K562 (cell line): ENCODE results near the gene ATP2A1.

ENCODE experiments used
- CEBPZ ChIP-seq: fragments of 150-350 bp; IDR thresholded peaks from 2 replicates; pipeline ENCODE4 v1.6.1; 2014; ENCODE audit warnings: low read depth, mild to moderate bottlenecking, low read length, borderline replicate concordance
- CTCF ChIP-seq, 3 experiments: IDR thresholded peaks in 2 of 3; conservative IDR thresholded peaks in 1 of 3; 2 replicates each; pipeline ENCODE4 v1.5.1; 2011 to 2012; ENCODE audit warnings: low read length in 3 of 3, mild to moderate bottlenecking in 3 of 3, control low read depth in 2 of 3, improper control_type of control experiment in 1 of 3, inconsistent platforms in 1 of 3, low read depth in 1 of 3, mixed read lengths in 1 of 3, moderate library complexity in 1 of 3; ENCODE audit not compliant: insufficient read depth in 2 of 3
- EP300 ChIP-seq: IDR thresholded peaks from 2 replicates; pipeline ENCODE4 v1.6.1; 2012; ENCODE audit warnings: low read length, improper control_type of control experiment
- KAT8 ChIP-seq: fragments of 450-650 bp; IDR thresholded peaks from 2 replicates; pipeline ENCODE4 v1.6.1; 2016; ENCODE audit warnings: low read depth, mild to moderate bottlenecking
- MAX ChIP-seq: sonication (generic); formaldehyde crosslinking; IDR thresholded peaks from 2 replicates; pipeline ENCODE4 v1.9.0; 2022; ENCODE audit warnings: mild to moderate bottlenecking, missing genetic modification reagents
- MAZ ChIP-seq, 2 experiments: fragments of 450-650 bp in 1 of 2; sonication (generic) in 1 of 2; formaldehyde crosslinking; IDR thresholded peaks in 1 of 2; conservative IDR thresholded peaks in 1 of 2; 2 replicates each; pipeline versions ENCODE4 v1.4.0 to v1.5.0; 2020; ENCODE audit warnings: mild to moderate bottlenecking in 1 of 2, missing genetic modification reagents in 1 of 2
- NR1H2 ChIP-seq: sonication (generic); formaldehyde crosslinking; IDR thresholded peaks from 2 replicates; pipeline ENCODE4 v1.4.0; 2020; ENCODE audit warnings: mild to moderate bottlenecking, missing genetic modification reagents
- POLR2AphosphoS5 ChIP-seq: IDR thresholded peaks from 2 replicates; pipeline ENCODE4 v1.6.1; 2011; ENCODE audit warnings: mild to moderate bottlenecking, low read depth, low read length, moderate library complexity; ENCODE audit not compliant: control insufficient read depth, insufficient read depth
- RAD51 ChIP-seq: fragments of 450-650 bp; IDR thresholded peaks from 2 replicates; pipeline ENCODE4 v1.7.1; 2016; ENCODE audit warnings: low read depth, mild to moderate bottlenecking, borderline replicate concordance
- ZBTB1 ChIP-seq: sonication (generic); formaldehyde crosslinking; IDR thresholded peaks from 2 replicates; pipeline ENCODE4 v1.8.1; 2023; ENCODE audit warnings: missing genetic modification reagents, low read depth, mild to moderate bottlenecking, borderline replicate concordance
- ZNF384 ChIP-seq: IDR thresholded peaks from 2 replicates; pipeline ENCODE4 v1.6.1; 2012; ENCODE audit warnings: low read depth, low read length, improper control_type of control experiment
- ZNF589 ChIP-seq: fragments of 200-800 bp; sonication (Bioruptor generic); IDR thresholded peaks from 2 replicates; pipeline ENCODE4 v1.6.1; 2016; ENCODE audit warnings: low read depth, missing genetic modification characterization, missing compliant biosample characterization

- TF ChIP-seq ZNF384 = no peak
- TF ChIP-seq NR1H2 (CRISPR knock-in tag) = no peak
- TF ChIP-seq CEBPZ = no peak
- TF ChIP-seq EP300 = no peak
- no peak for TF ChIP-seq KAT8
- TF ChIP-seq ZBTB1 (CRISPR knock-in tag) = no peak
- TF ChIP-seq CTCF (IDR thresholded peaks at IDR 0.05 in 2 of 3, conservative IDR thresholded peaks at IDR 0.05 in 1 of 3; ENCODE audit: insufficient read depth in 2 of 3, low read depth in 1 of 3, low read length in 3 of 3) = no peak
- no peak for TF ChIP-seq MAZ (CRISPR knock-in tag; conservative IDR thresholded peaks at IDR 0.05 in 1 of 2, IDR thresholded peaks at IDR 0.05 in 1 of 2)
- TF ChIP-seq ZNF589 (CRISPR knock-in tag) = no peak
- TF ChIP-seq RAD51 = no peak
- TF ChIP-seq POLR2AphosphoS5 = no peak
- no peak for TF ChIP-seq MAX
These were observed 26.1 kb downstream of the ATP2A1 start for GRCh38 chr16:28904363-28904762.
